HG03064 (cell line): ENCODE results near the gene ADGRL3.
"Not testable (repeated sequence)": the region's sequence is repeated elsewhere in the genome, so short reads cannot be mapped to it uniquely, and the experiment has no call there.

Experiments used
- ATAC-seq: cut with Tn5 transposase; IDR thresholded peaks from one replicate; pipeline ENCODE4 v1.9.1; 2021; ENCODE audit warnings: low read depth; ENCODE audit not compliant: unreplicated experiment

ADGRL3 gene

GRCh38 chr4:61336488-61336887 is 136.4 kb downstream of the ADGRL3 start:
- ATAC-seq, result no peak

- ATAC-seq, result no peak
These were observed 136.8 kb downstream of the ADGRL3 start for GRCh38 chr4:61336916-61337315.

- ATAC-seq, result no peak
These were observed 141.9 kb downstream of the ADGRL3 start for GRCh38 chr4:61342061-61342460.

GRCh38 chr4:61350932-61351331 is 150.8 kb downstream of the ADGRL3 start:
- no peak for ATAC-seq

GRCh38 chr4:61356696-61357095 is 156.6 kb downstream of the ADGRL3 start:
- ATAC-seq, result no peak

- ATAC-seq, result no peak
These were observed 159.2 kb downstream of the ADGRL3 start for GRCh38 chr4:61359301-61359700.

- not testable (repeated sequence) for ATAC-seq
These were observed 172.7 kb downstream of the ADGRL3 start for GRCh38 chr4:61372817-61373216.

- no peak for ATAC-seq
These were observed 173.8 kb downstream of the ADGRL3 start for GRCh38 chr4:61373901-61374440.

GRCh38 chr4:61374447-61374891 is 174.3 kb downstream of the ADGRL3 start:
- no peak for ATAC-seq

- ATAC-seq, result no peak
These were observed 175.2 kb downstream of the ADGRL3 start for GRCh38 chr4:61375301-61375700.

GRCh38 chr4:61376301-61376700 is 176.2 kb downstream of the ADGRL3 start:
- no peak for ATAC-seq

GRCh38 chr4:61379406-61379805 is 179.3 kb downstream of the ADGRL3 start:
- no peak for ATAC-seq

- ATAC-seq, result no peak
These were observed 180.7 kb downstream of the ADGRL3 start for GRCh38 chr4:61380865-61381264.

- no peak for ATAC-seq
These were observed 185.1 kb downstream of the ADGRL3 start for GRCh38 chr4:61385256-61385655.

GRCh38 chr4:61387372-61387771 is 187.2 kb downstream of the ADGRL3 start:
- ATAC-seq, result not testable (repeated sequence)

GRCh38 chr4:61389640-61390039 is 189.5 kb downstream of the ADGRL3 start:
- ATAC-seq, result no peak

- ATAC-seq, result no peak
These were observed 195.6 kb downstream of the ADGRL3 start for GRCh38 chr4:61395754-61396153.

- ATAC-seq, result no peak
These were observed 197.0 kb downstream of the ADGRL3 start for GRCh38 chr4:61397174-61397573.

- no peak for ATAC-seq
These were observed 200.4 kb downstream of the ADGRL3 start for GRCh38 chr4:61400439-61401038.

GRCh38 chr4:61401771-61402170 is 201.6 kb downstream of the ADGRL3 start:
- no peak for ATAC-seq

- no peak for ATAC-seq
These were observed 205.2 kb downstream of the ADGRL3 start for GRCh38 chr4:61405307-61405706.

- ATAC-seq, result no peak
These were observed 206.6 kb downstream of the ADGRL3 start for GRCh38 chr4:61406677-61407076.
